HepG2 (cell line): ENCODE measurements around the gene NEK9. TPM values are rescaled to one million over a fixed set of nuclear protein-coding genes. Genes with fewer than 3 reads are reported as not detected.

ENCODE experiments used
- ATAC-seq: fragments of 200-7000 bp; cut with Tn5 transposase; 3 replicates; pipeline ENCODE4 v1.9.1; 2020; ENCODE audit warnings: mild to moderate bottlenecking, moderate library complexity
- BruUV-seq: library from RNA; stranded (reverse); fragments of 400-500 nt; replicated peaks from 2 replicates; lab custom pipeline; 2021; lab: Mats Ljungman, UMichigan
- CTCF ChIA-PET: fragments of 300-600 bp; formaldehyde crosslinking; extraction: SDS; loops from one replicate; lab custom pipeline; 2021; ENCODE audit warnings: low total read pairs, inconsistent platforms, low intra/inter-chr PET ratio; lab: Yijun Ruan, JAX
- POLR2A ChIA-PET: fragments of 350-600 bp; sonication (Branson Sonifier 250); formaldehyde crosslinking; loops from one replicate; lab custom pipeline; 2020; ENCODE audit warnings: antibody characterized with exemption, inconsistent platforms; lab: Yijun Ruan, JAX
- DNase-seq: peaks from one replicate; pipeline ENCODE4 v3.0.0-alpha.2; 2015; ENCODE audit warnings: low spot score
- FAIRE-seq: peaks from 3 replicates; lab custom pipeline; 2011; peaks lifted over from hg19 to GRCh38; lab: Jason Lieb, UNC
- H2AFZ ChIP-seq: one replicate; pipeline ENCODE4 v1.6.1; 2011; ENCODE audit warnings: low read length, inconsistent platforms
- H3K27ac ChIP-seq: fragments of 300-600 bp; 3 replicates; pipeline ENCODE4 v1.8.0; 2011; ENCODE audit warnings: mixed run types, mild to moderate bottlenecking, mixed read lengths, low read length, inconsistent platforms; ENCODE audit not compliant: insufficient read depth; ENCODE audit errors: extremely low read length
- H3K27me3 ChIP-seq, 2 experiments: fragments of 200-600 bp in 1 of 2; 2 replicates in 1 of 2; 3 replicates in 1 of 2; pipeline versions ENCODE4 v1.6.0 to v1.8.0; 2011; ENCODE audit warnings: low read length in 2 of 2, mild to moderate bottlenecking in 2 of 2, moderate library complexity in 2 of 2, inconsistent platforms in 1 of 2; ENCODE audit not compliant: insufficient read depth in 2 of 2, control insufficient read depth in 1 of 2
- H3K36me3 ChIP-seq, 2 experiments: fragments of 200-600 bp in 1 of 2; replicated peaks in 1 of 2; 2 replicates in 1 of 2; 3 replicates in 1 of 2; pipeline versions ENCODE4 v1.5.1 to v1.8.0; 2011; ENCODE audit warnings: low read length in 2 of 2, inconsistent platforms in 1 of 2; ENCODE audit not compliant: insufficient read depth in 2 of 2, control insufficient read depth in 1 of 2
- H3K4me1 ChIP-seq: 2 replicates; pipeline ENCODE4 v1.5.1; 2012; ENCODE audit warnings: low read length, inconsistent platforms; ENCODE audit not compliant: insufficient read depth
- H3K4me2 ChIP-seq: 2 replicates; pipeline ENCODE4 v1.6.0; 2011; ENCODE audit warnings: low read depth, low read length, inconsistent platforms
- H3K4me3 ChIP-seq, 3 experiments: fragments of 200-600 bp in 1 of 3; sonication (generic), shearing (Covaris generic) in 1 of 3; replicated peaks in 1 of 3; 2 replicates each; pipeline ENCODE4 v1.5.1; 2011 to 2016; ENCODE audit warnings: low read length in 3 of 3, inconsistent platforms in 2 of 3, low read depth in 2 of 3, mild to moderate bottlenecking in 2 of 3, control low read depth in 1 of 3, mixed read lengths in 1 of 3; ENCODE audit not compliant: insufficient read depth in 1 of 3
- H3K79me2 ChIP-seq: one replicate; pipeline ENCODE4 v1.6.1; 2011; ENCODE audit warnings: low read length, inconsistent platforms; ENCODE audit not compliant: insufficient read depth
- H3K9ac ChIP-seq: 2 replicates; pipeline ENCODE4 v1.6.0; 2011; ENCODE audit warnings: mild to moderate bottlenecking, low read depth, low read length, inconsistent platforms; ENCODE audit not compliant: insufficient read depth
- H3K9me3 ChIP-seq: 2 replicates; pipeline ENCODE4 v1.5.1; 2012; ENCODE audit warnings: mild to moderate bottlenecking, low read length
- H4K20me1 ChIP-seq: 2 replicates; pipeline ENCODE4 v1.6.0; 2011; ENCODE audit warnings: inconsistent platforms, mild to moderate bottlenecking, low read length, moderate library complexity; ENCODE audit not compliant: insufficient read depth
- CHD2 ChIP-seq: IDR thresholded peaks from 2 replicates; pipeline ENCODE4 v1.6.1; 2011; ENCODE audit warnings: low read depth, low read length, improper control_type of control experiment
- DMAP1 ChIP-seq: IDR thresholded peaks from 2 replicates; pipeline ENCODE4 v1.6.1; 2016
- MAFF ChIP-seq: IDR thresholded peaks from 2 replicates; pipeline ENCODE4 v1.6.1; 2011; ENCODE audit warnings: low read depth, low read length, improper control_type of control experiment
- MAFK ChIP-seq, 2 experiments: IDR thresholded peaks in 1 of 2; conservative IDR thresholded peaks in 1 of 2; 2 replicates each; pipeline ENCODE4 v1.6.1; 2011; ENCODE audit warnings: improper control_type of control experiment in 2 of 2, low read length in 2 of 2
- SNAI1 ChIP-seq: sonication (generic); formaldehyde crosslinking; IDR thresholded peaks from 2 replicates; pipeline ENCODE4 v1.5.0; 2020; ENCODE audit warnings: mild to moderate bottlenecking, missing genetic modification reagents, borderline replicate concordance
- SOX5 ChIP-seq: IDR thresholded peaks from 2 replicates; pipeline ENCODE4 v1.6.1; 2016; ENCODE audit warnings: borderline replicate concordance
- U2AF2 ChIP-seq: fragments of 200-400 bp; formaldehyde crosslinking; IDR thresholded peaks from 2 replicates; pipeline ENCODE4 v1.6.1; 2017; ENCODE audit warnings: low read depth, mild to moderate bottlenecking, low read length
- ZNF12 ChIP-seq: sonication (generic); formaldehyde crosslinking; IDR thresholded peaks from 2 replicates; pipeline ENCODE4 v1.5.0; 2020; ENCODE audit warnings: missing genetic modification reagents
- WGBS: methylation state at CpG from one replicate; pipeline ENCODE4 v1.1.6; 2017; ENCODE audit warnings: low lambda C conversion rate; 5-methylcytosine and 5-hydroxymethylcytosine counted together
- in situ Hi-C: cut with HindIII; loops from 2 replicates; pipeline ENCODE4 v1.10.0; 2017; ENCODE audit warnings: low pct_unique_long_range_greater_than_20kb; ENCODE audit not compliant: extremely low pct_ligation_motif_present
- intact Hi-C: fragments of 100-400 bp; cut with micrococcal nuclease; formaldehyde crosslinking; loops from one replicate; pipeline ENCODE4 v1.10.0; 2022; ENCODE audit not compliant: unreplicated experiment
- polyA plus RNA-seq, 8 experiments: library from polyadenylated mRNA; depleted of rRNA in 3 of 8; stranded (reverse) in 7 of 8; unstranded in 1 of 8; fragments of >200 nt; fragmentation: Illumina TruSeq in 4 of 8; extraction: Trizol in 4 of 8; gene quantifications; 2 replicates each; pipeline versions ENCODE4 v1.2.1 to v1.2.3, GENCODE V29; 2011 to 2016; ENCODE audit warnings: low read depth in 4 of 8, missing spikeins in 1 of 8, mixed read lengths in 1 of 8; ENCODE audit not compliant: insufficient read depth in 1 of 8
- total RNA-seq, 5 experiments: library from RNA; depleted of rRNA; stranded (reverse); fragments of >200 nt; fragmentation: Illumina TruSeq; extraction: Trizol; gene quantifications; 2 replicates each; pipeline ENCODE4 v1.2.3, GENCODE V29; 2016; ENCODE audit warnings: low read depth in 1 of 5
- TF ChIP-seq, protein P1 (sequence below): sonication (generic); formaldehyde crosslinking; IDR thresholded peaks from 2 replicates; pipeline ENCODE4 v1.5.0; 2020; ENCODE audit warnings: missing genetic modification reagents
- TF ChIP-seq, protein P2 (sequence below): IDR thresholded peaks from 2 replicates; pipeline ENCODE4 v1.6.1; 2018; ENCODE audit warnings: missing genetic modification reagents

Gene NEK9
- total and polyA plus RNA-seq, 2 of the 13 experiments (the other 11 are each of a cell fraction or from before 2014, with no cell fraction given) = 16.5 to 27.3 TPM

DNA sequence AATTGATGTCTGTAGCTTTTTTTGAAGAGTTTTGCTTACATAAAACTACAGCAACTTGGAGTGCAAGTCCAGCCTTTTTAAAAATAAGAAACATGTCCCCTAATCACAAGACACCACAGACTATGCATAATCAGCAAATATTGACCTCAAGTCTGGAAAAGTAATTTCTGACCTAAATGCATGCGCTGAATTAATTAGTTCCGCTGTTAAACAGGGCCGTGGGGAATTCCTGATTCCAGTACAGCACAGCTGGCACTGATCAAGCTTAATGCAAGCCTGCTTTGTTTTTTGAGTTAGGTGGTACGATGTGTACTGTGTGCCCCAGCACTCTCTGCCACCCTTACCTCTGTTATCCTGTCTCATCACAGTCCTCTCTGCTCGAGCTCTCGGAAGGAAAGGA lies 84.8 kb downstream of the NEK9 start:
- DNase-seq (no peak), ATAC-seq (peak; percentile 40; the same call in 1 of the 3 replicates), FAIRE-seq (no peak)
- no peaks in the 10 kb centered on the region for H4K20me1 ChIP-seq
- H3K4me3 ChIP-seq = peak overlapping the region in 1 of 3 experiments; percentile 18; a peak in 1 of 6 replicates
- 73% methylated on average over 6 of the region's 6 CpGs for WGBS
- peak overlapping the region; percentile 46 for H3K9ac ChIP-seq
- in situ Hi-C loops = no loop called here
- no peak for TF ChIP-seq ZNF12 (CRISPR knock-in tag)
- TF ChIP-seq MAFK (conservative IDR thresholded peaks at IDR 0.05 in 1 of 2, IDR thresholded peaks at IDR 0.05 in 1 of 2; ENCODE audit: low read length in 2 of 2) = peak; percentile 84 to 87
- TF ChIP-seq, protein P1, sequence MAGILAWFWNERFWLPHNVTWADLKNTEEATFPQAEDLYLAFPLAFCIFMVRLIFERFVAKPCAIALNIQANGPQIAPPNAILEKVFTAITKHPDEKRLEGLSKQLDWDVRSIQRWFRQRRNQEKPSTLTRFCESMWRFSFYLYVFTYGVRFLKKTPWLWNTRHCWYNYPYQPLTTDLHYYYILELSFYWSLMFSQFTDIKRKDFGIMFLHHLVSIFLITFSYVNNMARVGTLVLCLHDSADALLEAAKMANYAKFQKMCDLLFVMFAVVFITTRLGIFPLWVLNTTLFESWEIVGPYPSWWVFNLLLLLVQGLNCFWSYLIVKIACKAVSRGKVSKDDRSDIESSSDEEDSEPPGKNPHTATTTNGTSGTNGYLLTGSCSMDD = no peak
- TF ChIP-seq SNAI1 (CRISPR knock-in tag) = no peak
- TF ChIP-seq, protein P2, sequence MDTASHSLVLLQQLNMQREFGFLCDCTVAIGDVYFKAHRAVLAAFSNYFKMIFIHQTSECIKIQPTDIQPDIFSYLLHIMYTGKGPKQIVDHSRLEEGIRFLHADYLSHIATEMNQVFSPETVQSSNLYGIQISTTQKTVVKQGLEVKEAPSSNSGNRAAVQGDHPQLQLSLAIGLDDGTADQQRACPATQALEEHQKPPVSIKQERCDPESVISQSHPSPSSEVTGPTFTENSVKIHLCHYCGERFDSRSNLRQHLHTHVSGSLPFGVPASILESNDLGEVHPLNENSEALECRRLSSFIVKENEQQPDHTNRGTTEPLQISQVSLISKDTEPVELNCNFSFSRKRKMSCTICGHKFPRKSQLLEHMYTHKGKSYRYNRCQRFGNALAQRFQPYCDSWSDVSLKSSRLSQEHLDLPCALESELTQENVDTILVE (CRISPR knock-in tag) = no peak
- TF ChIP-seq CHD2 = no peak
- TF ChIP-seq DMAP1 (CRISPR knock-in tag) = 0 out of 2 replicates have a peak, but pooled peaks have one; percentile 7
- no peak for TF ChIP-seq U2AF2
- no peak for TF ChIP-seq SOX5 (CRISPR knock-in tag)
- peak; percentile 80 for TF ChIP-seq MAFF
- peaks cover 15% of the 10 kb centered on the region for H3K79me2 ChIP-seq
- no peak overlapping the region for H2AFZ ChIP-seq
- intact Hi-C loops = no loop called here
- H3K27me3 ChIP-seq = no peaks in the 10 kb centered on the region
- peak overlapping the region; percentile 54 for H3K4me2 ChIP-seq
- H3K9me3 ChIP-seq = no peaks in the 10 kb centered on the region
- ChIA-PET CTCF (no interaction called here), POLR2A (interaction anchor here (0.8 to 3.3 kb wide), 6 partner anchors 9 to 90 kb away, joined by 3 to 13 read pairs (median 6); partner anchors contain the start of genes ACYP1, MLH3, NEK9 and ZC2HC1C)
- no TSS peak for BruUV-seq
- H3K36me3 ChIP-seq = peaks cover 6 to 10% of the 10 kb centered on the region in 2 experiments
- peak overlapping the region; percentile 80 for H3K27ac ChIP-seq
- peaks cover 63% of the 10 kb centered on the region for H3K4me1 ChIP-seq
